OCI-LY1 (cell line): ENCODE measurements around the gene UPB1.

Experiments
- H2AFZ ChIP-seq: fragments of 200-600 bp; sonication (generic), shearing (Covaris generic); 2 replicates; pipeline ENCODE4 v1.6.0; 2014; ENCODE audit warnings: antibody characterized with exemption, mild to moderate bottlenecking, low read length
- H3F3A ChIP-seq: fragments of 200-600 bp; sonication (generic), shearing (Covaris generic); 2 replicates; pipeline ENCODE4 v1.6.0; 2014; ENCODE audit warnings: mild to moderate bottlenecking, antibody characterized with exemption, low read length, moderate library complexity; ENCODE audit not compliant: insufficient read depth
- H3K27ac ChIP-seq: fragments of 200-600 bp; sonication (generic); 2 replicates; pipeline ENCODE4 v1.5.1; 2014; ENCODE audit warnings: low read length, mixed run types, mild to moderate bottlenecking, low read depth; ENCODE audit not compliant: poor library complexity, severe bottlenecking
- H3K27me3 ChIP-seq: fragments of 200-600 bp; sonication (generic); 2 replicates; pipeline ENCODE4 v1.6.0; 2014; ENCODE audit warnings: antibody characterized with exemption, mild to moderate bottlenecking, low read length, moderate library complexity; ENCODE audit not compliant: insufficient read depth
- H3K36me3 ChIP-seq: fragments of 200-600 bp; sonication (generic); 2 replicates; pipeline ENCODE4 v1.6.1; 2014; ENCODE audit warnings: mild to moderate bottlenecking, antibody characterized with exemption, low read length, moderate library complexity, mixed read lengths; ENCODE audit not compliant: insufficient read depth
- H3K4me1 ChIP-seq: fragments of 200-600 bp; sonication (generic); 2 replicates; pipeline ENCODE4 v1.5.1; 2014; ENCODE audit warnings: mild to moderate bottlenecking, low read length, moderate library complexity; ENCODE audit not compliant: insufficient read depth, severe bottlenecking
- H3K4me2 ChIP-seq: fragments of 200-600 bp; sonication (generic), shearing (Covaris generic); 2 replicates; pipeline ENCODE4 v1.6.1; 2014; ENCODE audit warnings: low read length
- H3K4me3 ChIP-seq: fragments of 200-600 bp; sonication (generic); 2 replicates; pipeline ENCODE4 v1.5.1; 2014; ENCODE audit warnings: low read length, low read depth, mild to moderate bottlenecking, mixed read lengths; ENCODE audit not compliant: poor library complexity, severe bottlenecking
- H3K79me2 ChIP-seq: fragments of 200-600 bp; shearing (Covaris generic); 2 replicates; pipeline ENCODE4 v1.6.1; 2016; ENCODE audit warnings: mixed run types, low read length, mixed read lengths; ENCODE audit not compliant: insufficient read depth
- H3K9ac ChIP-seq: fragments of 200-600 bp; sonication (generic), shearing (Covaris generic); 2 replicates; pipeline ENCODE4 v1.6.1; 2014; ENCODE audit warnings: mild to moderate bottlenecking, low read length, mixed read lengths
- H3K9me2 ChIP-seq: fragments of 200-600 bp; sonication (generic), shearing (Covaris generic); 2 replicates; pipeline ENCODE4 v1.6.1; 2014; ENCODE audit warnings: low read depth, mild to moderate bottlenecking, low read length, mixed read lengths
- H3K9me3 ChIP-seq: fragments of 200-600 bp; shearing (Covaris generic); 2 replicates; pipeline ENCODE4 v1.6.1; 2014; ENCODE audit warnings: low read length, mixed read lengths
- H4K20me1 ChIP-seq: fragments of 200-600 bp; sonication (generic), shearing (Covaris generic); 2 replicates; pipeline ENCODE4 v1.6.0; 2016; ENCODE audit warnings: mild to moderate bottlenecking, low read length; ENCODE audit not compliant: insufficient read depth
- CTCF ChIP-seq: fragments of 200-600 bp; sonication (generic), shearing (Covaris generic); IDR thresholded peaks from 2 replicates; pipeline ENCODE4 v1.5.1; 2017; ENCODE audit warnings: mild to moderate bottlenecking, antibody characterized with exemption, low read length, moderate library complexity, mixed read lengths
- EZH2 ChIP-seq: fragments of 200-600 bp; sonication (generic), shearing (Covaris generic); IDR thresholded peaks from 2 replicates; pipeline ENCODE4 v1.8.0; 2017; ENCODE audit warnings: borderline replicate concordance, mixed run types, mild to moderate bottlenecking, antibody characterized with exemption, low read length, moderate library complexity, mixed read lengths

UPB1 gene

GRCh38 chr22:24559471-24559870, 64.3 kb downstream of the UPB1 start:
- no peak overlapping the region; the same call in 1 of the 2 replicates for H3K9ac ChIP-seq

GRCh38 chr22:24563246-24563645, 68.1 kb downstream of the UPB1 start:
- Histone ChIP-seq H3K9ac (no peak overlapping the region), H3K4me1 (peaks cover 15% of the 10 kb centered on the region), H3K79me2 (peaks cover 68% of the 10 kb centered on the region), H3K9me2 (no peaks in the 10 kb centered on the region), H3K27ac (no peak overlapping the region), H4K20me1 (no peaks in the 10 kb centered on the region; the same call in 1 of the 2 replicates), H3K36me3 (peaks cover 83% of the 10 kb centered on the region), H3K4me3 (no peak overlapping the region), H3K4me2 (no peak overlapping the region), H2AFZ (no peak overlapping the region), H3K27me3 (no peaks in the 10 kb centered on the region), H3K9me3 (no peaks in the 10 kb centered on the region), H3F3A (no peaks in the 10 kb centered on the region)
- TF ChIP-seq CTCF (no peak), EZH2 (no peak)

More at GRCh38 chr22:24559471-24559870, 64.3 kb downstream of the UPB1 start:
- Histone ChIP-seq H3K36me3 (peaks cover 63% of the 10 kb centered on the region), H3K4me1 (peaks cover 34% of the 10 kb centered on the region), H4K20me1 (no peaks in the 10 kb centered on the region), H2AFZ (no peak overlapping the region), H3K79me2 (peaks cover 79% of the 10 kb centered on the region), H3K9me3 (no peaks in the 10 kb centered on the region), H3K4me3 (no peak overlapping the region), H3K27me3 (no peaks in the 10 kb centered on the region), H3K4me2 (no peak overlapping the region), H3F3A (no peaks in the 10 kb centered on the region), H3K9me2 (no peaks in the 10 kb centered on the region), H3K27ac (no peak overlapping the region)
- no peak for TF ChIP-seq EZH2
- TF ChIP-seq CTCF, result no peak

- no peak overlapping the region for H3K9ac ChIP-seq
- no peak overlapping the region for H3K4me3 ChIP-seq
- H3K27ac ChIP-seq, result no peak overlapping the region
- no peaks in the 10 kb centered on the region for H3K9me3 ChIP-seq
- peaks cover 79% of the 10 kb centered on the region for H3K36me3 ChIP-seq
- no peaks in the 10 kb centered on the region for H3K27me3 ChIP-seq
- no peak overlapping the region for H3K4me2 ChIP-seq
- H3K79me2 ChIP-seq, result peaks cover 55% of the 10 kb centered on the region
- peaks cover 2% of the 10 kb centered on the region for H3K4me1 ChIP-seq
- no peaks in the 10 kb centered on the region for H3F3A ChIP-seq
- no peak overlapping the region for H2AFZ ChIP-seq
- no peaks in the 10 kb centered on the region; the same call in 1 of the 2 replicates for H4K20me1 ChIP-seq
- no peaks in the 10 kb centered on the region for H3K9me2 ChIP-seq
- no peak for TF ChIP-seq CTCF
- no peak for TF ChIP-seq EZH2
Observed at GRCh38 chr22:24564376-24565058, 69.4 kb downstream of the UPB1 start.
